Measurements from ENCODE around the gene DPP6.

DNA sequence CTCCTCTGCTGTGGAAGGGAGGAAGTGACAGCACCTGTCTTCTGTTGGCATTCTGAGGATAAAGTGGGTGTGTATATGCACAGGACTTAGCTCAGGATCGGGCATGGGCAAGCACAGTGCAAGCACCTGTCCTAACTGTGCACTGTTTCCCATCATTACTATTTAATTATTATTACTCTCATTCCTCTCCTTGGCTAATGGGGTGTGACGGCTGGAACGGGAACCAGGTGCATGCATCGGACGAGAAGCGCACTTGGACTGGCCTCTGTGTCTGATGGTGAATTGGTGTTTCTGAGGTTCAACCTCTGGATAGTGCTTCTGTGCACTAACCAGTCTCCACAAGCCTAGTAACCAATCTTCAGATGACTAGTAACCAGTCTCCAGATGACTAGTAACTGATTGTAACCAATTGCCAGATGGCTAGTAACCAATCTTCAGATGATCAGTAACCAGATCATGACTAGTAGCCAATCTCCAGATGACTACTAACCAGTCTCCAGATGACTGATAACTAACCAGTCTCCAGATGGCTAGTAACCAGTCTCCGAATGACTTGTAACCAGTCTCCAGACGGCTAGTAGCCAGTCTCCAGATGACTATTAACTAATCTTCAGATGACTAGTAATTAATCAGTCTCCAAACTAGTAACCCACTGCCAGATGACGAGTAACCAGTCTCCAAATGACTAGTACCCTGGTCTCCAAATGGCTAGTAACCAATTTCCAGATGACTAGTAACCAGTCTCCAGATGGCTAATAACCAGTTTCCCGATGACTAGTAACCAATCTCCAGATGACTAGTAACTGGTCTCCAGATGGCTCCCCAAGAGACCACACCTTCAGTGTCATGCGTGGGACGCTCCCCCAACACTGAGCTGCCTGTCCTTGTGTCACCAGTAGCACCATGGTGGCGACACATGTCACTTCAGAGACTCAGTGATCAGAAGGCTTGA lies 864.9 kb downstream of the DPP6 start:
- TF ChIP-seq, protein P1, sequence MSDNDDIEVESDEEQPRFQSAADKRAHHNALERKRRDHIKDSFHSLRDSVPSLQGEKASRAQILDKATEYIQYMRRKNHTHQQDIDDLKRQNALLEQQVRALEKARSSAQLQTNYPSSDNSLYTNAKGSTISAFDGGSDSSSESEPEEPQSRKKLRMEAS (IDR thresholded peaks at IDR 0.05) = no peak
- no peak for TF ChIP-seq KDM1A (IDR thresholded peaks at IDR 0.05; ENCODE audit: low read depth)
- TF ChIP-seq BHLHE40 (IDR thresholded peaks at IDR 0.05; ENCODE audit: low read depth, low read length) = no peak
